Measurements from ENCODE around the gene SLC26A1.

GRCh38 chr4:997375-998071 lies 4.3 kb upstream of the SLC26A1 start:
- TF ChIP-seq CTCF (IDR thresholded peaks at IDR 0.05) = no peak
- no peak for TF ChIP-seq POLR2A (IDR thresholded peaks at IDR 0.05)

All from lower leg skin (tissue), 3 donors.